Uterine smooth muscle cell (primary cell): ENCODE results near the gene NT5C1A. TPM values are rescaled to one million over a fixed set of nuclear protein-coding genes. Genes with fewer than 3 reads are reported as not detected.

Source experiments
- total RNA-seq: library from RNA; depleted of rRNA; stranded (reverse); fragments of >200 nt; gene quantifications from 2 replicates; pipeline ENCODE4 v1.2.3, GENCODE V29; 2014

NT5C1A gene
- not detected in 2 replicates for total RNA-seq

GRCh38 chr1:39671793-39672550 lies at the start of gene NT5C1A:
Gene NT5C1A, minus strand, starts transcription at chr1:39672107. Its CDS starts 69 bp downstream, at chr1:39672038.

DNA sequence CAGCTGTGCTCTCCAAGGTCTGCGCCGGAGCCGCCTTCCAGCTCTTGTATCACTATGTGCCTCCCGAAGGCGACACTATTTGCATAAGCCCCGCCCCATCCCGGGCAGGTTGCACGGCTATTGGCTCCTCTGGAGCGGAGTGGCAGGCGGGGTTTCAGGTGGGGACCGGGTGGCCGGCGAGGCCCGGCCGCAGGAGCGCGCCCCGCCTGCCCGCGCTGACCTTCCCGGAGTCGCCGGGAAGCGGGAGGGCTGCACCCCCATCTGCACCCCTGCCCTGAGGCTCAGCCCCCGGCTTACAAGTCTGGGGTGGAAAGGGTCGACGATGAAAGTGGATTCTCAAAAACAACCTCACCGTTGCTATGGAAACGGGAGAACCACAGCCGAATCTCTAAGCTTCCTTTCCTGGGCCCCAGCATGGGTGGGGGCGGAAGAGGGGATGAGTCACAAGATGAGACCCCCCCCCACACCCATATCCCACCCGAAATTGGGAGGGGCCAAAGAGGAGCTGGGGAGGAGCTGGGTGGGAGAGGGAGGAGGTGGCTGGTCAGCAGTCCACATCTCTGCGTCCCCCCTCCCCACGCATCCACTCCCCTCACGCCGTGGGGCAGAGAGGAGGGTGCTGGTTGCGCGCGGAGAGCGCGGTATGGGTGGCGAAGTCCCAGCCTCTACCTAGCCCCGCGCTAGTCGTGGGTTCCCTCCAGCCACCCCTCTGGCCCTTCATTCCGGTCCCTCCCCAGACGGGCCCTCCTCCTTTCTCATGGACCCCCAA lies 19.7 kb upstream of the NT5C1A start, which contains the start of gene HPCAL4:
HPCAL4 (minus strand) TSS at position 51 of the 769 bp plus-strand sequence. CDS start 6,830 bp downstream, outside the sequence.

GRCh38 chr1:39639305-39640130 lies 32.4 kb downstream of the NT5C1A start, which contains the start of gene HEYL:
Gene HEYL, minus strand, starts transcription at chr1:39639643. Its CDS starts 18 bp downstream, at chr1:39639625.

Other genes with a start within 250 kb of the NT5C1A start
- gene BMP8A, start 180.5 kb downstream of the NT5C1A start, total RNA-seq, result 0.11 and 0.25 TPM in 2 replicates
- 190 and 263 TPM in 2 replicates for gene PABPC4, start 95.3 kb downstream of the NT5C1A start, total RNA-seq
- 0.12 TPM in 1 of 2 replicates, not detected in the other for gene HEYL, start 32.5 kb downstream of the NT5C1A start, total RNA-seq
- gene HPCAL4, start 19.3 kb upstream of the NT5C1A start, total RNA-seq, result not detected in 2 replicates
- 36.2 and 44.4 TPM in 2 replicates for gene PPIE, start 66.8 kb upstream of the NT5C1A start, total RNA-seq
- gene OXCT2, start 99.2 kb upstream of the NT5C1A start, total RNA-seq, result 2.2 and 4.5 TPM in 2 replicates
- gene BMP8B, start 116.8 kb upstream of the NT5C1A start, total RNA-seq, result under 0.01 TPM in 2 replicates
- 35.0 and 35.4 TPM in 2 replicates for gene TRIT1, start 211.4 kb upstream of the NT5C1A start, total RNA-seq
- 0.22 and 0.37 TPM in 2 replicates for gene MYCL, start 229.8 kb upstream of the NT5C1A start, total RNA-seq